Measurements from ENCODE around the gene HOXA4. TPM values are rescaled to one million over a fixed set of nuclear protein-coding genes. Genes with fewer than 3 reads are reported as not detected.

Gene HOXA4
- polyA plus RNA-seq, 1 donor from 2014 or later: not detected

DNA sequence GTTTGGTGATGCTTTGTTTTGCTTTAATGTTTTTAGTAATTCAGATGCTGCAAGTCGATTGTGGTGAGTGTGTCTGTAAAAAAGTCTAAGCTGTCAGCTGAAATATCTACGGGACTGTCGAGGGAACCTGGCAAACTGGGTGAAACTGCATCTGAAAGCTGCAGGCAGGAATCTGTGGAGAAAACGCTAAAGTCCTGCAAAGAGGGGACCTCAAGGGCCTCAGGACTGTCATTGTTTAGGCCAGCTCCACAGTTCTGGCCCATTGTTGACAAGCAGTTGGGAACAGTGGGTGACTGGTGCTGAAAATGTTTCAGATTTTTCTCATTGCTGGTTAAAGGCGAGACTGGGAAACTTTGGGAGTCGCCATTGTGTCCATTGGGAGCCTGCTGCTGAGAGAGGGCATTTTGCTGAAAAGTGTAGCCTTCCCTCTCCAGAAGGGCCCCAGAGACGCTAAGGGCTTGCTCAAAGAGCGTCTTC lies 29.8 kb downstream of the HOXA4 start:
- Mint-ChIP-seq H3K4me3 (peak overlapping the region in 1 of 4 donors; percentile 63), H3K27me3 (peaks cover 55% of the 10 kb centered on the region), H3K4me1 (peaks cover 12 to 30% (median 24%) of the 10 kb centered on the region in 3 donors)

GRCh38 chr7:27099453-27100370 lies 30.8 kb downstream of the HOXA4 start:
- Mint-ChIP-seq H3K4me1 (peaks cover 12 to 33% (median 29%) of the 10 kb centered on the region in 3 donors), H3K27me3 (peaks cover 55% of the 10 kb centered on the region), H3K36me3 (peaks cover 7% of the 10 kb centered on the region), H3K27ac (no peak overlapping the region), H3K9me3 (peaks cover 0 to 2% (median 0%) of the 10 kb centered on the region in 3 donors), H3K4me3 (peak overlapping the region in 1 of 4 donors; percentile 63)

More for the DNA sequence above, 29.8 kb downstream of the HOXA4 start:
- Mint-ChIP-seq H3K9me3 (no peaks in the 10 kb centered on the region), H3K36me3 (peaks cover 7% of the 10 kb centered on the region), H3K27ac (peak overlapping the region in 1 of 3 donors; percentile 23)

GRCh38 chr7:27098578-27099451 lies 31.7 kb downstream of the HOXA4 start:
- Mint-ChIP-seq H3K4me1 (peaks cover 15 to 31% (median 28%) of the 10 kb centered on the region in 3 donors), H3K9me3 (peaks cover 0 to 2% (median 0%) of the 10 kb centered on the region in 3 donors), H3K27ac (peak overlapping the region in 1 of 3 donors; percentile 45), H3K4me3 (peak overlapping the region in 3 of 4 donors; percentile 39 to 63 (median 48)), H3K27me3 (peaks cover 50% of the 10 kb centered on the region), H3K36me3 (peaks cover 7% of the 10 kb centered on the region)

DNA sequence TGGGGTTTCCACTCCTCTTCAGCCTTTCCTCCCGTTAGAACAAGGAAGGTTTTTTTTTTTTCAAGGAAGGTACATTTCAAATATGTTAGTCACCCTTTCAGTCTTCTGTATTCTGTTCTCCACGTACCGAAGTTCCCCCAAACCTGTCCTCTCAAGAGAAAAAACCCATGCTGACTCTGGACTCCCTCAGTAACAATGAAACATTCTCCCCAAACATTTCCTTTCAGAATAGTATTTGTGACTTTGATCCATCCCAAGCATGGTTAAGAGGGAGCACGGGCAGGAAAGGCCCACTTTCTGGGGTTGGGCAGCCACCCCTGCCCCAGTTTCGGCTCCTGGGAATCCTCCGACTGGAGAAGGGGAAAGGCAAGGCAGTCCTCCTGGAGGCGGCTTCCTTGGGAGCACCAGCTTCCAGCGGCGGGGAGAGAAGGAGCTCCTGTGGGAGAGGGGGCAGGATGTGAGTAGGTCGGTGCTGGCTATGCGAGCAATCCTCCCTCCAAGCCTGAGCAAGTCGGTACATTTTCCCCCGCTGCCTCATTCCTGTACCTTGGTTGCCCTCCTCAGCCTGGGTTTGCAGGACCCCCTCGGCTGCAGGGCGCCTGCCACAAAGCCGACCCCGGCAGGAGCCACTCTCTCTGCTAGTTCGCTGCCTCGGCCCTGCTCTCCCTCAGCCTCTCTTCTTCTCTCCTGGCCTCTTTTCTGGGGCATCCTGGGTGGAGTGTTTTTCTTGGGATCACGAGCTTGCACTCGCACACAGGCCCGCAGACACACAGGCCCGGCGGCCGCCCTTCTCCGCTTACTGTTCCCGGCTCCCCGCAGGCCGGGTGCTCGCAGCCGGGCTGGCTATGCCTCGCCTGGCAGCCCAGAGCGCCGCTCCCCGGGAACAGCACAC lies 32.6 kb downstream of the HOXA4 start:
- peak overlapping the region in 1 of 3 donors; percentile 30 for H3K27ac Mint-ChIP-seq
- peaks cover 0 to 2% (median 0%) of the 10 kb centered on the region in 3 donors for H3K9me3 Mint-ChIP-seq
- H3K27me3 Mint-ChIP-seq: peaks cover 41% of the 10 kb centered on the region
- H3K4me1 Mint-ChIP-seq: peaks cover 15 to 29% (median 22%) of the 10 kb centered on the region in 3 donors
- peaks cover 7% of the 10 kb centered on the region for H3K36me3 Mint-ChIP-seq
- peak overlapping the region; percentile 80 to 96 (median 92) for H3K4me3 Mint-ChIP-seq

DNA sequence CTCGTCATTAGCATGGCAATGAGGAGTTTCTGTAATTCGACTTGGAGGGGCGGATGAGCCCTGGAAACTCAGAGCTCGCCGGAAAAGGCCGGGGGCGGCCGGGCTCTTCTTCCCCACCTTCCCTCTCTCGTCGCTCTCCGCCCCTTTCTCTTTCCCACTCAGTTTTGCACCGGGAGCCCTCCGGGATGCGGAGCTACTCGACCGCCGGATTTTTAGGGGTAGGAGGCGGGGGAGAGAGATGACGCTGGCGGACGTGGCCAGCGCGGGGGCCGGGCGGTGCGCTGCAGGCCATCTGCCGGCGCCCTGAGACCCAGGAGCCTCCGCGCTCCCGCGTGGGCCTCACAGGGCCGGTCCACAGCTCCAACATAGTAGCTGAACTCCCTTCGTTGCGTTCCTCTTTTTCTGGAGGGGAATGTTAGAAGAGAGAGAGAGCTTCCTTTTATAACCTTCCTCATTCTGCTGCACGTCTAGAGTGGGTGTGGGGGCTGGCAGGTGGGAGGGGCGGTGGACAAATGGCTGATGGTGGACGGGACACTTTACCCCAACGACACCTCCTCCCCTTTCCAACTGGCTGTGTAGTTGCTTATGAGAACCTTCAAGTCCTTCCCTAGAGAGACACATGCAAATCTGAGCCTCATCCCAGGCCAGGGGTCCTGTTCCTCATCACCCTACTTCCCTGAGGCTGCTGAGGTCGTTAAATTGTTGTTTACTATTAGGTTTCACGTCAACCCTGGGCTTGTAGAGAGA lies 33.6 kb downstream of the HOXA4 start:
- peak overlapping the region; percentile 80 to 96 (median 92) for H3K4me3 Mint-ChIP-seq
- H3K36me3 Mint-ChIP-seq: peaks cover 7% of the 10 kb centered on the region
- peaks cover 33% of the 10 kb centered on the region for H3K27me3 Mint-ChIP-seq
- peaks cover 14 to 24% (median 15%) of the 10 kb centered on the region in 3 donors for H3K4me1 Mint-ChIP-seq
- H3K27ac Mint-ChIP-seq: peak overlapping the region; percentile 1 to 63 (median 30)
- H3K9me3 Mint-ChIP-seq: peaks cover 0 to 2% (median 0%) of the 10 kb centered on the region in 3 donors

GRCh38 chr7:27095897-27096767 lies 34.4 kb downstream of the HOXA4 start, which contains the start of gene HOXA1:
Gene HOXA1, minus strand, starts transcription at chr7:27096000. Its CDS starts 88 bp downstream, at chr7:27095912.
- peak within 1 kb of the TSS; percentile 80 to 96 (median 94) for H3K4me3 Mint-ChIP-seq
- H3K27me3 Mint-ChIP-seq: peaks cover 26% of the 10 kb centered on the region
- peaks cover 10 to 25% (median 12%) of the 10 kb centered on the region in 3 donors for H3K4me1 Mint-ChIP-seq
- peaks cover 0 to 2% (median 0%) of the 10 kb centered on the region in 3 donors for H3K9me3 Mint-ChIP-seq
- peaks cover 7% of the 10 kb centered on the region for H3K36me3 Mint-ChIP-seq
- peak within 1 kb of the TSS; percentile 73 to 89 (median 82) for H3K27ac Mint-ChIP-seq

GRCh38 chr7:27095050-27095896 lies 35.3 kb downstream of the HOXA4 start:
- Mint-ChIP-seq H3K4me3 (peak overlapping the region; percentile 80 to 96 (median 94)), H3K4me1 (peaks cover 10 to 25% (median 12%) of the 10 kb centered on the region in 3 donors), H3K27me3 (peaks cover 28% of the 10 kb centered on the region), H3K27ac (peak overlapping the region; percentile 73 to 89 (median 82)), H3K36me3 (peaks cover 5% of the 10 kb centered on the region), H3K9me3 (peaks cover 0 to 2% (median 0%) of the 10 kb centered on the region in 3 donors)

DNA sequence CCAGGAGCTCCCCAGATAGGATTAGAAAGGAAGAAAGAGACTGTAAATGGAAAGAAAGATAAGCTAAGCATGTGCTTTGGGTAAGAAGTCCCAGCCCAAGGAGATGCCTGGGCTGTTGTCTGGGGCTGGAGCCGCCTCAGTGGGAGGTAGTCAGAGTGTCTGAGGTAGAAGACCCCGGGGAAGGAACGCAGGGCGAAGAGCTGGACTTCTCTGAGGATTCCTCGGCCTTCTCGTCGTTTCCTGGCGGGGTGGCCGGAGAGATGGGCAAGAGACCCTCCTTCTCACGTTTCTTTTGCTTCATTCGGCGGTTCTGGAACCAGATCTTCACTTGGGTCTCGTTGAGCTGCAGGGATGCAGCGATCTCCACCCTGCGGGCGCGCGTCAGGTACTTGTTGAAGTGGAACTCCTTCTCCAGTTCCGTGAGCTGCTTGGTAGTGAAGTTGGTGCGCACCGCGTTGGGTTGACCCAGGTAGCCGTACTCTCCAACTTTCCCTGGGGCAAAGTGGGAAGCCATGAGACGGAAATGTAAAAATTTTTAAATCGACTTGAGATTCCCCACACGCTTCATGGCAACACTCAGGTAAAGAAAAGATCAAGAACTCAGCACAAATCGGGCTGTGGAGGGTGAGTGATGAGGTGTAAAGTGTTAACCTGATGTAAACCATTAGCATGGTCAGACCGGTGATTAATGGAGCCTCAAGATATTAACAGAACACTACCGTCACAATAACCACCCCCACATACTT lies 36.1 kb downstream of the HOXA4 start:
- Mint-ChIP-seq H3K9me3 (peaks cover 0 to 2% (median 0%) of the 10 kb centered on the region in 3 donors), H3K4me1 (peaks cover 10 to 21% (median 12%) of the 10 kb centered on the region in 3 donors), H3K27me3 (peaks cover 31% of the 10 kb centered on the region), H3K36me3 (peaks cover 3% of the 10 kb centered on the region), H3K27ac (peak overlapping the region in 2 of 3 donors; percentile 55 to 73), H3K4me3 (peak overlapping the region; percentile 20 to 96 (median 86))

DNA sequence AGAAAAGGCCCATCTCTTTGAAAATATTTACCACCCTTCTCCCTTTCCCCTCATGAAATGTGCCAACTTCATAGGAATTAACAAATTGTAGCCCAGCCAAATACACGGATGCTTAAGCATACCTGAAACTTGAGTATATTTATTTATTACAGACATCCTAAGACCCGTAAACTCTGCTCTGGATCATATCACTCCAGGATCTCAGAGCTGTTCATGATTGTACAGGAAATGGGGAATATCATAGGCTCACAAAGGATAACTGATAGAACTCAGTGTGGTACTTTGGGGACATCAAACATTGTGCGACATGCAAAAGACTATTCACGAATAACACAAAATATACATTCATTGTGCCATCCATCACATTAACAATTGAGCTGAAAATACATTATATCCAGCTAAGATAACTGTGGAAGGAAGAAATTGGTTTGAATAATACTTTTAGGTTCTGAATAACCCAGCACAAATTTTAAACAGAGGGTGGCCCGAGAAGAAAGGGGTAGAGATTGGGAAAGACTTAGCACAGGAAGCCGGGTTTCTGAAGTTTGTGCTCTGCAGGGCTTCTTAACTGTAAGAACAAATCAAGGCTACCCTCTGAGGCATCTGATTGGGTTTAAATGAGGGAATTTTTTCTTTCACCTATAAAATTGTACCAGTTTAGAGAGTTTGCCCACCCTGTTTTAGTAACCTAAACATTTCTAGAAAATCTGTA lies 37.2 kb downstream of the HOXA4 start:
- Mint-ChIP-seq H3K4me1 (peaks cover 12 to 14% (median 12%) of the 10 kb centered on the region in 3 donors), H3K36me3 (peaks cover 5% of the 10 kb centered on the region), H3K27ac (peak overlapping the region in 1 of 3 donors; percentile 26), H3K4me3 (peak overlapping the region in 1 of 4 donors; percentile 80), H3K9me3 (peaks cover 0 to 5% (median 2%) of the 10 kb centered on the region in 3 donors), H3K27me3 (peaks cover 35% of the 10 kb centered on the region)

GRCh38 chr7:27092819-27093110 lies 37.8 kb downstream of the HOXA4 start:
- Mint-ChIP-seq H3K27me3 (peaks cover 37% of the 10 kb centered on the region), H3K36me3 (peaks cover 5% of the 10 kb centered on the region), H3K4me3 (peak overlapping the region in 1 of 4 donors; percentile 80), H3K4me1 (peaks cover 12 to 15% (median 12%) of the 10 kb centered on the region in 3 donors), H3K9me3 (peaks cover 0 to 5% (median 2%) of the 10 kb centered on the region in 3 donors), H3K27ac (peak overlapping the region in 1 of 3 donors; percentile 26)
